Spinal cord (tissue), 10 donors: ENCODE measurements around the gene HHAT. TPM values are rescaled to one million over a fixed set of nuclear protein-coding genes. Genes with fewer than 3 reads are reported as not detected.
A peak's percentile ranks its signal among the peaks of the same experiment; 100 is the strongest.

Source experiments
- DNase-seq, 6 donors: peaks; one replicate each; pipeline versions ENCODE4 v3.0.0 to v3.0.0-alpha.2; 2013 to 2015; ENCODE audit warnings: low spot score in 6 of 6, low read depth in 4 of 6
- H3K27ac ChIP-seq: one replicate; pipeline ENCODE4 v1.5.1; 2013; ENCODE audit warnings: low read depth, low read length, control low read depth
- H3K27me3 ChIP-seq: one replicate; pipeline ENCODE4 v1.6.1; 2013; ENCODE audit warnings: low read length; ENCODE audit not compliant: control insufficient read depth, insufficient read depth
- H3K36me3 ChIP-seq: one replicate; pipeline ENCODE4 v1.6.1; 2013; ENCODE audit warnings: low read length; ENCODE audit not compliant: control insufficient read depth, insufficient read depth
- H3K4me1 ChIP-seq: one replicate; pipeline ENCODE4 v1.6.1; 2013; ENCODE audit warnings: low read length; ENCODE audit not compliant: control insufficient read depth, insufficient read depth
- H3K4me3 ChIP-seq: one replicate; pipeline ENCODE4 v1.5.1; 2013; ENCODE audit warnings: low read depth, low read length, control low read depth
- H3K9me3 ChIP-seq: one replicate; pipeline ENCODE4 v1.6.1; 2013; ENCODE audit warnings: low read length; ENCODE audit not compliant: control insufficient read depth, insufficient read depth
- WGBS: methylation state at CpG from one replicate; pipeline ENCODE4 v1.1.5; 2013; ENCODE audit warnings: missing lambda C conversion rate; ENCODE audit not compliant: insufficient coverage; 5-methylcytosine and 5-hydroxymethylcytosine counted together
- polyA plus RNA-seq, 2 donors: library from polyadenylated mRNA; unstranded; fragments of 120-200 nt; gene quantifications; one replicate each; pipeline ENCODE4 v1.2.1, GENCODE V29; 2013; ENCODE audit not compliant: insufficient read length in 2 of 2
- total RNA-seq, 2 donors: library from RNA; depleted of rRNA in 1 of 2; stranded (reverse); fragments of 120-200 nt in 1 of 2; fragments of >200 nt in 1 of 2; gene quantifications; one replicate each; pipeline versions ENCODE4 v1.2.3 to v1.2.4, GENCODE V29; 2013 to 2014
- donor health status: healthy.

Gene HHAT
- total and polyA plus RNA-seq, 4 donors = 4.8 to 8.0 (median 6.1) TPM

- Histone ChIP-seq H3K4me3 (no peak overlapping the region), H3K9me3 (no peaks in the 10 kb centered on the region), H3K4me1 (peaks cover 2% of the 10 kb centered on the region), H3K36me3 (no peaks in the 10 kb centered on the region), H3K27me3 (no peaks in the 10 kb centered on the region), H3K27ac (no peak overlapping the region)
- whole genome bisulfite sequencing = 13% methylated on average over 3 of the region's 3 CpGs
- DNase-seq = peak; percentile 38 to 95 (median 75)
These were observed 255.9 kb downstream of the HHAT start for GRCh38 chr1:210584439-210585113.

- Histone ChIP-seq H3K36me3 (no peaks in the 10 kb centered on the region), H3K27me3 (no peaks in the 10 kb centered on the region), H3K27ac (no peak overlapping the region), H3K9me3 (peaks cover 2% of the 10 kb centered on the region), H3K4me1 (peaks cover 2% of the 10 kb centered on the region), H3K4me3 (no peak overlapping the region)
- WGBS = 38% methylated on average over 2 of the region's 4 CpGs
- peak in 5 of 6 donors; percentile 26 to 90 (median 45) for DNase-seq
These were observed 258.1 kb downstream of the HHAT start for GRCh38 chr1:210586771-210587170.

DNA sequence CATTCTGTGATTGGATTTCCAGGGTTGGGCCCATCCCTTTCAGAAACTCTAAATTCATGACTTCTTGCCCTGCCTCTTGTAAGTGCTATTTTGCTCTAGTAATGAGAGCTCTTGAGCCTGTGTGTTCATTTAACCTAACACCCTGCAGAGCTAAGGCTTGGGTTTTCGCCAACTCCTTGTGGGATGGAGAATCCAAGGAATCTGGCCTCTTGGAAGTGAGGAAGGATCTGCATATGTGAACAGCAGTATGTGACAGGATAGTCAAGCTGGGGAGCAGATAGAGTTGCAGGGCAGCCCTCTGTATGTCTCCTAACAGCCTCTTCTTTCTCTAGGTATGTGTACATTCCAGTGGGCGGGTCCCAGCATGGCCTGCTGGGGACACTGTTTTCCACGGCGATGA lies 258.9 kb downstream of the HHAT start:
- 92% methylated on average over 4 of the region's 4 CpGs for WGBS
- Histone ChIP-seq H3K9me3 (peaks cover 2% of the 10 kb centered on the region), H3K27ac (no peak overlapping the region), H3K4me3 (no peak overlapping the region), H3K36me3 (no peaks in the 10 kb centered on the region), H3K4me1 (peaks cover 2% of the 10 kb centered on the region), H3K27me3 (no peaks in the 10 kb centered on the region)
- DNase-seq = peak in 1 of 6 donors; percentile 50

DNA sequence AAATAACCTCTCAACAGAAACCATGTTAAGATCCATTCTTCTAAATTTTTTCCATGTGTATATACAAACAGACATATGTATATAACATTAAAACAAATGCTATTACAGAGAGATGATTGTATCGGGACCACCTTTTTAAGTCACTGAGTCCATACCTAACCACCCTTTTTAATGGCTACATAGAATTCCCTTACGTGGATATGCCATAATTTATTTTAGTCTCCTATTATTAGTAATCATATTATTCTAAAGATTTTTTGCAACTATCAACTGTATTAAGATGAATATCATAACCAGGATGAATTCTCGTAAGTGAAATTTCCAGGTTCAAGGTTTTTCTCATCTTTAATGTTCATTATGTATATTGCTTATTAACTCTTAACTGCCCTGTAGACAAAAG lies 259.7 kb downstream of the HHAT start:
- peaks cover 2% of the 10 kb centered on the region for H3K4me1 ChIP-seq
- H3K9me3 ChIP-seq = peaks cover 2% of the 10 kb centered on the region
- no peak overlapping the region for H3K27ac ChIP-seq
- H3K27me3 ChIP-seq = no peaks in the 10 kb centered on the region
- WGBS = no CpG with 5 or more reads among the region's 3 CpGs
- no peaks in the 10 kb centered on the region for H3K36me3 ChIP-seq
- no peak overlapping the region for H3K4me3 ChIP-seq
- no peak for DNase-seq

DNA sequence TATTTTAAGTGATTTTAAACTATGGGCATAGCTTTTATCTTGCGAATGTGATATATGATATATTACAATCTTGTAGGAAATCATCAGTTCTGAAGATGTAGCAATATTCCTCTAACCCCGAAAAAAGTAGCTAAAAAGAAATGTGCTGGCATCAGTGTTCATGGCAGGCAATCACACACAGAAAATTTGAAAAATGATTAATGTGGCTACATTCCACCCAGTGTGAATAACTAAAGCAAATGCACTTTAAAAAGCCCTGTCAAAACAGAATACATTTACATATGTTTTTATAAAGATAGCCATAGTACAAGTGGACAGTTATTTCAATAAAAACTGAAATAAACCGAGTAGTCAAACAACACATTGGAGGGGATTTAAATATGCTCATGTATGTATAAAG lies 260.2 kb downstream of the HHAT start:
- peaks cover 2% of the 10 kb centered on the region for H3K9me3 ChIP-seq
- WGBS = no CpG with 5 or more reads among the region's 3 CpGs
- H3K4me3 ChIP-seq = no peak overlapping the region
- no peak overlapping the region for H3K27ac ChIP-seq
- H3K4me1 ChIP-seq = peaks cover 2% of the 10 kb centered on the region
- H3K36me3 ChIP-seq = no peaks in the 10 kb centered on the region
- H3K27me3 ChIP-seq = no peaks in the 10 kb centered on the region
- DNase-seq = peak in 1 of 6 donors; percentile 17

DNA sequence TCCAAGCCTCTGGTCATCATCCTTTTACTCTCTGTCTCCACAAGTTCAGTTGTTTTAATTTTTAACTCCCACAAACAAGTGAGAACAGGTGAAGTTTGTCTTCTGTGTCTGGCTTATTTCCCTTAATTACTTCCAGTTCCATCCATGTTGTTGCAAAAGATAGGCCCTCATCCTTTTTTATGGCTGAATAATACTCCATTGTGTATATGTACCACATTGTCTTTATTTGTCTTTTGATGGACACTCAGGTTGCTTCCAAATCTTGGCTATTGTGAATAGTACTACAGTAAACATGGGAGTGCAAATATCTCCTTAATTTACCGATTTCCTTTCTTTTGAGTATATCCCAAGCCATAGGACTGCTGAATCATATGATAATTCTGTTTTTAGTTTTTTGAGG lies 262.5 kb downstream of the HHAT start:
- Histone ChIP-seq H3K9me3 (peaks cover 2% of the 10 kb centered on the region), H3K27ac (no peak overlapping the region), H3K4me1 (peaks cover 2% of the 10 kb centered on the region), H3K4me3 (no peak overlapping the region), H3K27me3 (no peaks in the 10 kb centered on the region), H3K36me3 (no peaks in the 10 kb centered on the region)
- WGBS = no CpG with 5 or more reads among the region's 1 CpG
- no peak for DNase-seq

GRCh38 chr1:210594605-210595004 lies 265.9 kb downstream of the HHAT start:
- no peak overlapping the region for H3K4me3 ChIP-seq
- H3K27ac ChIP-seq = no peak overlapping the region
- peaks cover 12% of the 10 kb centered on the region for H3K4me1 ChIP-seq
- WGBS = no CpG with 5 or more reads among the region's 3 CpGs
- H3K27me3 ChIP-seq = no peaks in the 10 kb centered on the region
- no peak for DNase-seq
- H3K36me3 ChIP-seq = no peaks in the 10 kb centered on the region
- peaks cover 2% of the 10 kb centered on the region for H3K9me3 ChIP-seq

DNA sequence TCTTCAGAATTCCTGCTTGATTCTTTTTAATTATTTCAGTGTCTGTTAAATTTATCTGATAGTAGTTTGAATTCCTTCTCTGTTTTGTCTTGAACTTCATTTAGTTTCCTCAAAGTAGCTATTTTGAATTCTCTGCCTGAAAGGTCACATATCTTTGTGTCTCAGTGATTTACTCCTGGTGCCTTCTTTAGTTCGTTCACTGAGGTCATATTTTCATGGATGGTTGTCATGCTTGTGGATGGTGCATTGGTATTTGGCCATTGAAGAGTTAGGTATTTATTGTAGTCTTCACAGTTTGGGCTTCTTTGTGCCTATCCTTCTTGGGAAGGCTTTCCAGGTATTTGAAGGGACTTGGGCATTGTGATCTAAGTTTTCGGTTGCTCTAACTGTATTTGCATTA lies 267.9 kb downstream of the HHAT start:
- Histone ChIP-seq H3K9me3 (no peaks in the 10 kb centered on the region), H3K27me3 (no peaks in the 10 kb centered on the region), H3K36me3 (no peaks in the 10 kb centered on the region), H3K4me3 (no peak overlapping the region), H3K4me1 (peaks cover 12% of the 10 kb centered on the region), H3K27ac (no peak overlapping the region)
- no peak for DNase-seq
- whole genome bisulfite sequencing = 68% methylated on average over 2 of the region's 2 CpGs

DNA sequence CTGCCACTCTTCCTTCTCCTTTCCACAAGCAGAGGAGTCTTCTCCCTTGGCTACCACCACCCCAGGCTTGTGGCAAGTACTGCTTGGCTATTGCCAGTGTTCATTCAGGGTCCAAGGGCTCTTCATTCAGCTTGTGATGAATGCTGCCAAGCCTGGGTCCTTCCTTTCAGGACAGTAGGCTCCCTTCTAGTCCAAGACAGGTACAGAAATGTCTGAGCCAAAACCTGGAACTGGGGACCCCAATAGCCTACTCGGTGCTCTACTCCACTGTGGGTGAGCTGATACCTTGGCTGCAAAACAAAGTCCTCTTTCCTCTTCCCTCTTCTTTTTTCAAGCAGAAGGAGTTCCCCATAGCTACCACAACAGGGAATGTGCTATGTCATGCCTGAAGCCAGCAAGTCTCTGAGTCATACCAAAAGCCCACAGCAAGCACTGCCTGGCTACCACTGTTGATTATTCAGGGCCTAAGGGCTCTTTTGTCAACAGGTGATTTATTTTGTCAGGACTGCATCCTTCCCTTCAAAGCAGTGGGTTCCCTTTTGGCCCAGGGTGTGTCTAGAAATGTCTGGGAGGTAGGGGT lies 268.9 kb downstream of the HHAT start:
- peak in 2 of 6 donors; percentile 21 to 68 for DNase-seq
- peaks cover 12% of the 10 kb centered on the region for H3K4me1 ChIP-seq
- no peak overlapping the region for H3K4me3 ChIP-seq
- H3K36me3 ChIP-seq = no peaks in the 10 kb centered on the region
- H3K27ac ChIP-seq = no peak overlapping the region
- H3K27me3 ChIP-seq = no peaks in the 10 kb centered on the region
- H3K9me3 ChIP-seq = no peaks in the 10 kb centered on the region
- no CpG with 5 or more reads among the region's 1 CpG for WGBS

DNA sequence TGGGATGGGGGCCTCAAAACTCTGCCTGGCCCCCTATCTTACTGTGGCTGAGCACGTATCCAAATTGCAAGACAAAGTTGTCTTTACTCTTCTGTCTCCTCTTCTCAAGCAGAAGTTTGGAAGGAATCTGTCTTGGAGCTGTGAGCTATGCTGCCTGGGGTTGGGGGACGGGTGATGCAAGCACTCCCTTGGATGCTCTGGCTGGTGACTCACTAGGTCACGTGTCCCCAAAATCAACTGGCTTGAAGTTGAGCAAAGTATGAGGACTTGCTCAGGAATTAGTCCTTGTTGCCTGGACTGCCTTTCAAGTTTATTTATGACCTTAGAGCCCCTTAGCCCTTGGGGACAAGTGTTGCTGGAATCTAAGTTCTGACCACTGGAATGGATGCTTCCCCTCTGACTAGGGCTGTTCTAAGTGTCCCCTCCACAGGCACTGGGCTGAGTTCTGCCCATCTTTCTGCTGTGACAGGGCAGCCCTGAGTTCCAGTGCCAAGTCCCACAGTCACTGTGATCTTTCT lies 269.5 kb downstream of the HHAT start:
- H3K27ac ChIP-seq = no peak overlapping the region
- WGBS = 79% methylated on average over 3 of the region's 3 CpGs

More for the DNA sequence above, 269.5 kb downstream of the HHAT start:
- H3K27me3 ChIP-seq = no peaks in the 10 kb centered on the region
- no peak overlapping the region for H3K4me3 ChIP-seq
- no peak for DNase-seq
- no peaks in the 10 kb centered on the region for H3K36me3 ChIP-seq
- H3K4me1 ChIP-seq = peaks cover 12% of the 10 kb centered on the region
- no peaks in the 10 kb centered on the region for H3K9me3 ChIP-seq
